NCI-H1105 (cell line): ENCODE results near the gene SDHAF2.
"Not testable (repeated sequence)": the region's sequence is repeated elsewhere in the genome, so short reads cannot be mapped to it uniquely, and the experiment has no call there.

Source experiments
- DNase-seq: peaks from one replicate; lab custom pipeline; 2025; lab: John Stamatoyannopoulos, UW

The SDHAF2 gene

DNA sequence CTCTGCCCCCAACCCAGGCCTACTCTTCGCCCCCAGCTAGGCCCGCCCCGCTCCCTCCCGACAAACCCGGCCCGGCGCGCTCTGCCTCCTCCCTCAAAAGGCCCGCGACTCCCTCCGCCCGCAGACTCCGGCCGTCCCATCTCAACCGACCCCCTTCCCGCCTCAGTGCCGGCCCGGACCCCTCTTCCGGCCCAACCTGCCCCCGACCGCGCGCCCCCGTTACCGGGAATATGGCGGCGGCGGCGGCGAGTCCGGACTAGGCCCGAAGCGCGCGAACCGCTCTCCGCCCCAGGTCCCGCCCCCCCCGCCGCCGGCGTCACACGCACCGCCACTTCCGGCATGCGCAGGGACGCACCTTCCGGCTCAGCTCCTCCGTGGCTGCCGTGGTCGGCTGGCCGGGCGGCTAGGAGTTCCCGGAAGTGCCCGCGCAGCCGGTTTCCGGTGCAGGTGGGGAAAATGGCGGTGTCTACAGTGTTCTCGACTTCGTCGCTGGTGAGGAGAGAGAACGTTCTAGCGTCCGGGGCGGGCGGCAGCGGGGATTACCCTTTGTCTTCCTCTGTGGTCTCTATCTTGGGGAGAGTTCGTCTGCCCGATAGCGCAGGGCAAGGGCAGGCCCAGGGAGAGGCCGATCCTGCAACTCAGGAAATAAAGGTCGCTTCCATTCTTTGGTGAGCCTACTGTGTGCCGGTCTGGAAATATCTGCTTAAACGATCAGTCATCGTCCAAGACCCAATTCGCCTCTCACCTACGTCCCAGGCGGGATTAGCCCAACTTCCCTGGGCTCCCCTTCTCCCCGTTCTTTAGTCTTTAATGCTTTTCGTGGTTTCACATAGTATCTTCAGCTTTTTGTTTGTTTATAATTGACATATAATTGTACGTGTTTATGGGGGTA is at the start of gene SDHAF2, which contains the start of gene CPSF7:
SDHAF2 (plus strand) TSS at position 434 of the 892 bp plus-strand sequence; CDS start at position 457, 23 bp downstream.
CPSF7 (minus strand) TSS at position 285 of the 892 bp plus-strand sequence. CDS start 740 bp downstream, outside the sequence.
- peak; percentile 96 for DNase-seq

DNA sequence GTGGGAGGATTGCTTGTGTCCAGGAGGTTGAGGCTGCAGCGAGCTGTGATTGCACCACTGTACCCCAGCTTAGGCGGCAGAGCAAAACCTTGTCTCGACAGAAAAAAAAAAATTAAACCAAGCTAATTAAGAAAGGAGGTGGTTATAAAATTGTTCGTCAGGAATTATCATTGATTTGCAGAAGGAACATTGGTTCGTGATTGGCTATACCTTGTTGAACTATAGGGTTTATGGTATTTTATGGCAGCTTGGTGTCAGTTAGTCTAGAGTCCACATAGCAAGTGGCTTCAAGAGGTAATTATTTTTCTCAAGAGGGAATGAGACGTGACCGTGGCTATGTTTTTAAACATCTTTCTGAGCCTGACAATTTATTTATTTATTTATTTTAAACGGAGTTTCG is 49.0 kb upstream of the SDHAF2 start:
- no peak for DNase-seq

DNA sequence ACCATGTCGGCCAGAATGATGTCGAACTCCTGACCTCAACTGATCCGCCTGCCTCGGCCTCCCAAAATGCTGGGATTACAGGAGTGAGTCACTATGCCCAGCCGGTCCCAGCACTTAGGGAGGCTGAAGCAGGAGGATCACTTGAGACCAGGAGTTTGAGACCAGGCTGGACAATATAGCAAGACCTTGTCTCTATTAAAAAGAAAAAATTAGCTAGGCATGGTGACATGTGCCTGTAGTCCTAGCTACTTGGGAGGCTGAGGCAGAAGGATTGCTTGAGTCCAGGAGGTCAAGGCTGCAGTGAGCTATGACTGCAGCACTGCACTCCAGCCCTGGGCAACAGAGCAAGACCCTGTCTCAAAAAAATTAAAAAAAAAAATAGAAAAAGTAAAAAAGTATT is 46.1 kb upstream of the SDHAF2 start:
- not testable (repeated sequence) for DNase-seq

DNA sequence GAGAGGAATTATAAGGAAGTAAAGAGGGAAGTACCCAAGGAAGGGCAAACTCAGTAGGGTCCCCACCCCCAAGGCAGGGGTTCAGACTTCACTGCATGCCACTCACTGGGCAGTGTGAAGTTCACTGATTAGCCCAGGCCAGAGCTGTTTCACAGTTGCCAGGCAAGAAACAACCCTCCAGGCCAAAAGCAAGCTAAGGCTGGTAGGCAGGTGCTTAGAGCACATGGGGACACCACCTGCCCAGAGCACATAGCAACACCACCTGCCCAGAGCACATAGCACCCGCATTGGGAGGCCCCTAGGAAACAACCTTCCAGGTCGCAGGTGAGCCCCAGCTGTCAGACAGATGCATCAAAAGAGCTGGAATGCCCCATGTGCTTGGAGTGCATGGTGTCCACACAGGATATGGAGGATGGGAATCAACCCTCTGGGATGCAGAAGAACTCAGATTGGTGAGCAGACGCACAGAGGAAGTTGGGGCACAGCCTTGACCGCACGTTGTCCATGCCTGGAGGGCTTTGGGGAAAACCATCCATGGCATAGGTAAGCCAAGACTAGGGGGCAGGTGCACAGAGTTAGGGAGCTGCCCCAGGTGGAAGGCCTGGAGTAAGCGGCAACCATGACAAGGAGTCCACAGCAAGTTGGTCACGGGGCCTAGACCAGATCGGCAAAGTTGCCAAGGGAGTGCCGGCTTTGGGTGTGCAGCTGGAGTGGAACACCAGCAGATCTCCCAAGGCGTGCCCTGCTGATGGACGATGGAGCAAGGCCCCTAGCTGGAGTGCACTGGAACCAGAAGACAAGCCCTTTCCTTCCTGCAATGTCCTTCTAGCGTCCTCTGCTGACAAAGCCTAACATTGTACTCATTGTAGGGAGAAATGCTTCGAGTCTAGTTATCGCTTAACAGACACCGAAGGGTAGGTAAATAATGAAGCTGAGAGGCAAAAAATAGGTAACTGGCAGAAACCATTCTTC is 45.4 kb upstream of the SDHAF2 start:
- no peak for DNase-seq

DNA sequence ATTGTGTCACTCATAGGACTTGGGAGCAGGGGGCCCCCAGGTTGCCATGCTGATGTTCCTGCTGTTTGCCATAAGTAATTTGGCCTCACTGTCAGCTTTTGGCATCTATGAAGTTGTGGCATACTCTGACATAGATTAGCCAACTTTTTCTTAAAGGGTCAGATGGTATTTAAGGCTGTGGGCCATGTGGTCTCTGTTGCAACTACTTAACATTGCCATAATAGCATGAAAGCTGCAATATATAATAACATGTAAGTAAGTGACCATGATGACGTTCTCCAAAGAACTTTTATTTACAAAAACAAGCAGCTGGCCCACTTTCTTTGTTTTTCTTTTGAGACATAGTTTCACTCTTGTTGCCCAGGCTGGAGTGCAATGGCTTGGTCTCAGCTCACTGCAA is 39.8 kb upstream of the SDHAF2 start:
- no peak for DNase-seq

DNA sequence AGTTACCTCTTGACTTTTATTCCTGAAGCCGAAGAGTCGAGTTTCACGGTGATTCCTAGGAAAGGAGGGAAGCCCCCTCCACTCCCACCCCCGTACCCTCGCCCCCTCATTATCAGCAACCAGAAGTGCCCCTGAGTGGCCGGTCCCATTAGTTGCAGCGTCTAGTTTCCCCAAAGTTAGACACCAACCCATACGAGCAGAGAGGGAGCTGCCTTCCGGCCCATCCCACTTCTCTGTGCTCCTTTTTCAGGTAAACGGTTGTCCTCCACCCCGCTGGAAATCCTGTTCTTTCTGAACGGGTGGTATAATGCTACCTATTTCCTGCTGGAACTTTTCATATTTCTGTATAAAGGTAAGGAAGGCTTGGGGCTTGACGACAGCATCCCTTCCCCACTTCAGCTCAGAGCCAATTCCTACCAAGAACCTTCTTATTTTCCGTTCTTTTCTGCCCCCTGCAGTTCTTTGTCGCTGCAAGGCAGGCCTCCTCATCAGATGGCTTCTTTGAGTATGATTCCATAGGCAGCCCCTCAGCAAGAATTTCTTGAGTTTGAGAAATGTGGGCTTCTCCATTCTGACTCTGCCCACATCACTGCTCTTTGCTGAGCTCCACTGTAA is 36.8 kb upstream of the SDHAF2 start:
- no peak for DNase-seq

DNA sequence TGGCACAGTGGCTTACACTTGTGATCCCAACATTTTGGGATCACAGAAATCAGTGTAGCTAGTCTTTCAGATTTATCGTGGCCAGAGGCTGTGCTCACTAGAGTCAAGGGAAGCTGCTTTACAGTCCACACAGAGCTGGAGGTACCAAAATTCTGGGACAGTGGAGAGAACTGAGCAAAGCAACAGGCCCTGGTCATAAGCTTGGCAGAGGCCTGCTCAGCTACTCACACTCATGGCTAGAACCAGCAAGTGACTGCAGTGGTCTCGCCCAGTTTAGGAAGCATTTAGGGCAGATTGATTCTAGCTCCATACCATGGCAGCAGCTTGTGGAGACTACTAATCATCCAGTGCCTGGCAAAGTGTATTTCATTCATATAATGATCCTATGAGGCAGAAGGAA is 28.8 kb upstream of the SDHAF2 start:
- no peak for DNase-seq

DNA sequence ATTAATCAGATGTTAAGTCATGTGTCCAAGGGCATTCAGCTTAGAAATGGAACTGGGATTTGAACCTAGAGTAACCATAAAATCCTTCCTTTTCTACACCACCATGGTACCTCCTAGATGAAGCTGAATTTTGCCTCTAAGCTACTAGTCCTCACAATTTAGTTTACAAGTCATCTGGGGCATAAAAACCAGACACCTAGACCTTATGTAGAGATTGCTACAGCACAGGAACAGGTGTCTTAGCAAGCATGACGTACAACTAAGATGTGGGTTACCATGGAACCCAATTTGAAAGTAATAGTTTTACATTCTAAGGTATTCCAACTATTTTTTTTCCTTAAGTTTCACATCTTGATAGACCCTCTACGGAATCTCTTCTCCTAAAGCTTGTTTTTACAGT is 28.4 kb upstream of the SDHAF2 start:
- DNase-seq, result no peak

DNA sequence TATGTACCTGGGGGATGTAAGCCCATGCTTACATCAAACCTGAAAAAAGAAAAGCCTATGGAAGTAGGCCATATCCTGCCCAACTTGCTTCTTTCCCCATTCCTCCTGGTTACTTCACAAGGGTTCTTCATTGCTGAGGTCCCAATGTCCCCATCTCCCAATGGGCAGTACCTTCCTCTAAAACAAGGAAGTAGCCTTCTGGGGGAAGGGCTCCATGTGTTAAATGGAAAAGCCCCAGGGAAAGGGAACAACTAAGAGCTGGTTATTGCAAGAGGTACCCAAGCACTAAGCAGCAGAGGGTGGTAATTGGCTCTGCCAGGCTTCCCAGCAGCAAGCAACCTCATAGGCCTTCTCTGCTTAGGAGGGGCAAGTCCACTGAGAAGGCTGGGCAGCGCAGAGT is 26.3 kb upstream of the SDHAF2 start:
- DNase-seq, result no peak

DNA sequence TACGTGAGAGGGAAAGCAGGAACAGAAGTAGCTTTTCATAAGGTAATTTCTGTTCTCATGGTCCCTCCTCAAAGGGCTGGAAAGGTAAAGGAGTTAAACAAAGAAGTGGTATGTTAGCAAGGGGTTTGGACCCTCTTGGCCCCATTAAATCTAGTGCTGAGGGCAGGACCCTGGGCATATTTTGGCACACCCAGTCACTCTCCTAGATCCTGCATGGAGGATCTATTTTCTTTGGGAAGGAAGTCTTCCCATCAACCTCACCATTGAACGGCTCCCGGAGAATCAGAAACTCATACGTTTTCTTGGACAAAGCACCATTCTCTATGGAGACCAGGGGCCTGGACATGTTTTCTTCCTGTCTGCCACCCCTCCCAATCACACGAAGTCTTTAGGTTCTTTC is 25.8 kb upstream of the SDHAF2 start:
- no peak for DNase-seq

DNA sequence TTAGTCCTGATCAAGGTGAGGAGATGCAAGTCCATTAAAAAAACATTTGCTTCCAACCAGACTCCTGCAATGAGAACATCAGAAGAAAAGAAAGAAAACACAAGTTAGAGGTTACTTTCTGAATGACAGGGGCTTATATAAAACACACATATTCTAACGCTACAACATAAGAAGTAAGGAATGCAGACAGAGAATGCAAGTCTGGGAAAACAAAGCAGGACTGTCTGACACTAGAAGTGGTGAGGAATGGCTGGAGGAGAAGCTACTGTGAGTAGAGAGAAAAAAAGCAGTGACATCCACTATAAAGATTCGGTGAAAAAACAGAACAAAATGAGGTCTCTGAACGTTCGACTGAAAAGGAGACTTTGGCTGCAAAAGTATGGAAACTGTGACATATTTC is 25.3 kb upstream of the SDHAF2 start:
- no peak for DNase-seq

DNA sequence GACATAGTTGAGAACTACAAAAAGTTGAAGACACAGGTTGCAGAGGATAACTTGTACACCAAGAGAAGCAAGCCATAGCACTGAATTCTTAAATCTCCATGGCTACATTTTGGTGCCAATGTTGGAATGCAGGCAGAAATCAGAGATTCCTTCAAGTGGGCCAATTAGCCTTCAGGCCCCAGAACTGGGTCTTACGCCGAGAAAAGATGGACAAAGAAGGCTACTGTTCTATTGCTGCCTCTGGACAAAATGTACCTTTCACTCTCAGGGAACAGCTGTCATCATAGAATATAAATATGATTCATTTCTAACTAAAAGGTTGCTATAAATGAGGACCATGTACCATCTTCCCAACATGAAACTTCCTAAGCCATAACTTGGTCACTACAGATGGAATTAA is 23.9 kb upstream of the SDHAF2 start:
- no peak for DNase-seq

DNA sequence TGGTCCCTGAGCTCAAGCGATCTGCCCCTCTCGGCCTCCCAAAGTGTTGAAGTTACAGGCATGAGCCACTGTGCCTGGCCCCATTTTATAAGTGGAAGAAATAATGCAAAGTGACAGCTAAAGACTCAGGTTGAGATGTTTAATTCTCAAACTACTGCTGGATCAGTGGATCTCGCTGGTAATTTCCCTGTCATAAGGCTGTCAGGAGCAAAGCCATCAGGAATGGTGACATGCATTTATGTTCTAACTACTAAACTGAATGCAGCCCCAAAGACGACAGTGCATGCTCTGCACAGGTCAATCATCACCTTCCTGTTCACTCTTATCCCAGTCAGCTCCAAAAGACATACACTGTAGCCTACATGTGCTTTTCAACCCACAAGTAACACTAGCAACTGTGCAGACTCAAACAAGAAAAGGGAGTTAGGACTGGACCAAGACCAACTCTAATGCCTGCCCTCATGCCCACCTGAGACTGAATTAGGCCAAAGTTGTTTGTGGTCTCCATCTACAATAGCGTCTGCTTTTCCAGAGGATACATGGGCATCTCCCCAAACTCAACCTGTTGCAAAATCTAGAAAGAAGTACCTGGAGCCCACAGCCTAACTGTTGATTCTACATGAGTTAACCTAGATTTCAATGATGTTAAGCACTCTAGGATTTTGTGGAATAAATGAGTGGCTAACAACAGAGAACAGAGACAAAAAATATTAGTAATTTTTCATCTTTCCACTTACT is 22.8 kb upstream of the SDHAF2 start:
- DNase-seq, result no peak

DNA sequence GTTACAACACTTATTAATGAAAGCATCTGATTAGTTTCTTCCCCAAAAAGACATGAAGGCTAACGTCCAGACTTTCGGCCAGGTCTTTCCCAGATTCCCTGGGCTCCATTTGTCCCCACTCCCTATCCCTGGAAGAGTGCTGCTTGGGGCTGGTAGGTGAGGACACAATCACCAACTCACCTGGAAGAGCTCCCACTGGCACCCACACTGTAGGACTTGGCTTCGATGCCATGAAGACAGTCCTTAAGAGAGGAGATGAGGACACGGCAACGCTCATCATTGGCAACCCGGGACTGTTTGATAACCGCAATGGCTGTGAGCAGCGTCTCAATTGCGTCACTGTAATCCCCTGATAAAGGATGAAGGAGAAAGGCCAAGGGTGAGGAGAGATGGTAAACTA is 18.3 kb upstream of the SDHAF2 start:
- DNase-seq, result no peak

DNA sequence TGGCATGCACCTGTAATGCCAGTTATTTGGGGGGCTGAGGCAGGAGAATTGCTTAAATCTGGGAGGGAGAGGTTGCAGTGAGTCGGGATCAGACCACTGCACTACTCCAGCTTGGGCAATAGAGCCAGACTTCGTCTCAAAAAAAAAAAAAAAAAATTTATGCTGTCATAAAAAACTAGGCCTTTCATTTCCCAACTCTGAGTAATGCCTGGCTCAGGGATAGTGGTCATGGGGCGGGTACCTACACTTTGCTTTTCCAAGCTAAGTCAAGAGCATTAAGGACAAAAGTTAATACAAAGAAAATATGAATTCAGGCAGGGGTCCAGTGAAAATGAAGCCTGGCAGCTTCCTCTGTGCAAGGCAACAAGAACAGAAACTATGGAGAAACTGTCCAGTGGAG is 16.4 kb upstream of the SDHAF2 start:
- DNase-seq, result no peak

DNA sequence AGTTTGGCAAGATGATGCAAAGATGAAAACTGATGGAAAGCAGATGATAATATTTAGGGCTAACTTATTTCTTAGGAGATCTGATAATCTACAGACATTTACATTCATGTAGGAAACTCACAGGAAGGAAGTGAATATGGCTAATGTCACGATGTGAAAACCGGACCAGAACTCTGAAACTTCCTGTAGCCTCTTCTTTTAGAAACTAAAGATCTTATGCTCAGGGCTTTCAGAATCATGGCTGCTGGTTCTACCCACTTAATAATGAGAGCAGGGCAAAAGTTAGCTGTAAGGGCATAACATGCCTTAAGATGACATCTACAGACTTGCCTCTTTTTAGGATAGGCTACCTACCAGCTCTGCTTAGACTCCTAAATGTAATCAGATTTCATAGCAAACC is 15.4 kb upstream of the SDHAF2 start:
- DNase-seq, result no peak

DNA sequence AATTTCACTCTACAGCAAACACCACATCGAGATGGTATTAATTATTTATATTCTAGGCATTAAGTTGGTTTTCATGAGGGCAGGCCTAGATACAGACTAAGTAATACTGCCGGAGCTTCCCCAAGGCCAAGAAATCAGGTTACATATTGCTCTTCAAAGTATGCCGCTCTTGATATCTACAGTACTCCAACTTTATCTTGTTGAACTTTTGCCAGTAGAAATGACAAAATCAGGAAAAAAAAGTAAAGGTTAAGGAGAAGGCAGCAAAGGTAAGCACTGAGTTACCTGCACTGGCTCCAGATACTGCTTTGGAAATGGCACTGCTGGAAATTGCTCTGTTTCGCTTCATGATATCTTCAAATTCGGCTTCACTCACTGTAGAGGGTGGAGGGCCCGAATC is 14.5 kb upstream of the SDHAF2 start:
- no peak for DNase-seq

DNA sequence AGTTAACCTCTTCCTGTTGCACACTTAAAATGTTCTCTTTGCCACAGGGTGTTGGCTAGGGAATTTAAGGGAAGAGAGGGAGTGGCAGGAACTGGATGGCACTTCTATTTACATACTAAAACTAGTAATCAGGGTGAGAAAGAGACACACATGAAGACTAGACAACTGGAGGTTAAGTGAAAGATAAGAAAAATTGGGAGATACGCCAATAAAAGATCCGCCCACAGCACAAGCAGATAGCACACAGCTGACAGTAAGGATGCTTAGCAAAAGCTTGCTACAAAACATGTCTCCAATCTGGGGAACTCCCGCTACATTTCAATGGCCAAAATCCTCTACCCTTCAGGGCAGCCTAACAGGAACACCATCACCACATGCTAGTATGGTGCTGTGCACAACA is 13.0 kb upstream of the SDHAF2 start:
- no peak for DNase-seq

DNA sequence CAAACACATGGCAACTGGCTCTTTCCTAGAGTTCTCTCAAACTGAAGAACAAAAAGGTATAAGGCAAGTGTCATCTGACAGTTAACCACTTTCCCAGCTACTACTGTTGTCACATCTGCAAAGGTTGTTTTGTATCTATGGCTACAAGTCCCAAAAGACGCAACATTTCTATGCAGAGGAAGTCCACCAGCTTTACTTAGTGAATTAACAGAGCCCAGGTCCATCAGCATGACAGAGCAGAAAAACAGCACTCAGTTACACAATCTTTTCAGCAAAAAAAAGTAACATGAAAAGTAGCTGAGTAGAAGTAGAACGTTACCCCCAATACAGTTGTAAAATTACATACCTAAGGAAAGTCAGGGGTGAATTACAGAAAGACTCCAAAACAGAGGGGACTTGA is 12.3 kb upstream of the SDHAF2 start:
- DNase-seq, result no peak

DNA sequence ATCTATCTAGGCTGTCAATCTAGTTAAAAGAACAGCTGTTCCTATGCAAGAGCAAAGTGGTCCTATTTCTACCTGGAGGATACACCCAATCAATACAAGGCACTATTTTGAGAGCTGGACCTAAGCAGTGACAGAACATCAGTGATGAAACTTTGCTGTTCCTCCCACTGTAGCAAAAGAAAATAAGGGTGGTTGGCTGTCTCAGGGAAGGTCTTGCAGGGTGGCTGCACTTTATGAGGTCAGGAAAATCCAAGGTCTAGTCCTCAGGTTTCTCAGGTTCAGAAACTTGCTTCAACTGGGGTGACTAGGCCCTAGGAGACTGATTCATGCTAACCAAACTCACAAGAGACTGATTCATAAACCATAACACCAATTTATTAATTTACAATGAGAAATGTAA is 11.8 kb upstream of the SDHAF2 start:
- DNase-seq, result no peak

DNA sequence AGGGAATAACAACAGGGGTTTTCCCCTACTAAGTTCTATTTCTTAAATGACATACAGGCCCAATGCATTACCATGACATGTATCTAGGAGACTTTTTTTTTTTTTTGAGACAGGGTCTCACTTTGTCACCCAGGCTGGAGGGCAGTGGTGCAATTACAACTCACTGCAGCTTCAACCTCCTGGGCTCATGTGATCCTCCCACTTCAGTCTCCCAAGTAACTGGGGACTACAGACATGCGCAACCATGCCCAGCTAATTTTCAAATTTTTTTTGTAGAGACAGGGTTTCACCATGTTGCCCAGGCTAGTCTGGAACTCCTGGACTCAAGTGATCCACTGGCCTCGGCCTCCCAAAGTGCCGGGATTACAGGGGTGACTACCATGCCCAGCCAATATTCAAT is 7.7 kb upstream of the SDHAF2 start:
- no peak for DNase-seq
